ENCODE results near the gene FDXR.

Gene FDXR

GRCh38 chr17:74833501-74834377 is 39.1 kb downstream of the FDXR start:
- DNase-seq (ENCODE audit: low read depth), result no peak

- DNase-seq (ENCODE audit: low read depth), result no peak
Observed at GRCh38 chr17:74832421-74832820, 40.4 kb downstream of the FDXR start.

GRCh38 chr17:74831444-74832146 is 41.2 kb downstream of the FDXR start:
- DNase-seq (ENCODE audit: low read depth), result no peak

GRCh38 chr17:74830861-74831260 is 41.9 kb downstream of the FDXR start:
- DNase-seq (ENCODE audit: low read depth), result no peak

- no peak for DNase-seq (ENCODE audit: low read depth)
Observed at GRCh38 chr17:74827800-74828199, 45.0 kb downstream of the FDXR start.

- DNase-seq (ENCODE audit: low read depth), result no peak
Observed at GRCh38 chr17:74825952-74826719, 46.7 kb downstream of the FDXR start.

GRCh38 chr17:74824961-74825627 is 47.7 kb downstream of the FDXR start:
- no peak for DNase-seq (ENCODE audit: low read depth)

- DNase-seq (ENCODE audit: low read depth), result no peak
Observed at GRCh38 chr17:74822939-74823367, 49.8 kb downstream of the FDXR start.

GRCh38 chr17:74822335-74822938 is 50.4 kb downstream of the FDXR start:
- DNase-seq (ENCODE audit: low read depth), result no peak

- DNase-seq (ENCODE audit: low read depth), result no peak
Observed at GRCh38 chr17:74821655-74822334, 51.0 kb downstream of the FDXR start.

GRCh38 chr17:74819801-74820436 is 52.9 kb downstream of the FDXR start:
- no peak for DNase-seq (ENCODE audit: low read depth)

- no peak for DNase-seq (ENCODE audit: low read depth)
Observed at GRCh38 chr17:74818291-74818938, 54.4 kb downstream of the FDXR start.

- DNase-seq (ENCODE audit: low read depth), result no peak
Observed at GRCh38 chr17:74816905-74817620, 55.7 kb downstream of the FDXR start.

GRCh38 chr17:74815550-74816370 is 57.0 kb downstream of the FDXR start:
- no peak for DNase-seq (ENCODE audit: low read depth)

- no peak for DNase-seq (ENCODE audit: low read depth)
Observed at GRCh38 chr17:74815067-74815466, 57.7 kb downstream of the FDXR start.

- DNase-seq (ENCODE audit: low read depth), result no peak
Observed at GRCh38 chr17:74814453-74814852, 58.3 kb downstream of the FDXR start.
